CD4-positive, alpha-beta T cell treated with Interleukin-15 for 1 hour (primary cell): ENCODE data around the gene CLIP3.
"Not testable (repeated sequence)": the region's sequence is repeated elsewhere in the genome, so short reads cannot be mapped to it uniquely, and the experiment has no call there.

Experiments
- DNase-seq: peaks from one replicate; pipeline ENCODE4 v3.0.0-alpha.2; 2020

The CLIP3 gene

GRCh38 chr19:36046443-36047050 lies 13.9 kb upstream of the CLIP3 start:
- no peak for DNase-seq

- no peak for DNase-seq
These were observed 11.3 kb upstream of the CLIP3 start for GRCh38 chr19:36043952-36044351.

- DNase-seq = no peak
These were observed 9.2 kb upstream of the CLIP3 start for GRCh38 chr19:36041831-36042230.

- not testable (repeated sequence) for DNase-seq
These were observed 8.4 kb upstream of the CLIP3 start for GRCh38 chr19:36041092-36041491.

- DNase-seq = no peak
These were observed 7.8 kb upstream of the CLIP3 start for GRCh38 chr19:36040495-36040894.

- no peak for DNase-seq
These were observed 1.4 kb downstream of the CLIP3 start for GRCh38 chr19:36031308-36031707.

- DNase-seq = no peak
These were observed 2.2 kb downstream of the CLIP3 start for GRCh38 chr19:36030264-36031148.

GRCh38 chr19:36028313-36029041 lies 4.2 kb downstream of the CLIP3 start:
- no peak for DNase-seq

GRCh38 chr19:36027696-36028095 lies 5.0 kb downstream of the CLIP3 start:
- no peak for DNase-seq

GRCh38 chr19:36026091-36026876 lies 6.4 kb downstream of the CLIP3 start:
- no peak for DNase-seq

GRCh38 chr19:36025541-36025940 lies 7.1 kb downstream of the CLIP3 start:
- DNase-seq = no peak

GRCh38 chr19:36023432-36023831 lies 9.2 kb downstream of the CLIP3 start:
- no peak for DNase-seq

- DNase-seq = no peak
These were observed 13.5 kb downstream of the CLIP3 start for GRCh38 chr19:36019061-36019670.

GRCh38 chr19:36014012-36014924 lies 18.4 kb downstream of the CLIP3 start, which contains the start of gene ALKBH6:
Gene ALKBH6 (minus strand): TSS chr19:36014213. CDS start chr19:36013397, 816 bp downstream.
- peak; percentile 99 for DNase-seq

GRCh38 chr19:36013280-36014011 lies 19.2 kb downstream of the CLIP3 start:
- DNase-seq = no peak

- no peak for DNase-seq
These were observed 22.3 kb downstream of the CLIP3 start for GRCh38 chr19:36010402-36010801.

GRCh38 chr19:36009633-36010379 lies 22.9 kb downstream of the CLIP3 start:
- DNase-seq = no peak

GRCh38 chr19:36009220-36009619 lies 23.5 kb downstream of the CLIP3 start:
- DNase-seq = peak; percentile 34

- DNase-seq = no peak
These were observed 24.2 kb downstream of the CLIP3 start, which contains the start of gene SYNE4 for GRCh38 chr19:36008336-36008978. Gene SYNE4 (minus strand): TSS chr19:36008813. CDS start chr19:36008681, 132 bp downstream.
